Left ventricle myocardium inferior (tissue), 1 donor: ENCODE results near the gene OSBPL3. TPM values are rescaled to one million over a fixed set of nuclear protein-coding genes. Genes with fewer than 3 reads are reported as not detected.

ENCODE experiments used
- DNase-seq: peaks from one replicate; pipeline ENCODE4 v3.0.0-alpha.2; 2020
- H3K27ac ChIP-seq: fragments of 200-600 bp; replicated peaks from 2 replicates; pipeline ENCODE4 v1.8.0; 2021
- H3K27me3 ChIP-seq: fragments of 200-600 bp; 2 replicates; pipeline ENCODE4 v1.8.0; 2021; ENCODE audit warnings: low read depth
- H3K36me3 ChIP-seq: fragments of 200-600 bp; 2 replicates; pipeline ENCODE4 v1.8.0; 2021
- H3K4me1 ChIP-seq: fragments of 200-600 bp; 2 replicates; pipeline ENCODE4 v1.8.0; 2021
- H3K4me3 ChIP-seq: fragments of 200-600 bp; 2 replicates; pipeline ENCODE4 v1.8.0; 2021; ENCODE audit warnings: mild to moderate bottlenecking, moderate library complexity
- H3K9me3 ChIP-seq: fragments of 200-600 bp; replicated peaks from 2 replicates; pipeline ENCODE4 v1.8.0; 2021
- CTCF ChIP-seq: fragments of 200-600 bp; IDR thresholded peaks from 2 replicates; pipeline ENCODE4 v1.8.0; 2021; ENCODE audit warnings: antibody characterized with exemption, mild to moderate bottlenecking, borderline replicate concordance
- intact Hi-C: fragments of 100-400 bp; cut with micrococcal nuclease; formaldehyde crosslinking; loops from one replicate; pipeline ENCODE4 v1.11.0; 2022
- total RNA-seq: library from RNA; stranded (reverse); fragmentation: NEBNext Ultra II Directional; extraction: Animal tissue kit (Norgen Biotek cat#: 25700); gene quantifications from one replicate; pipeline ENCODE4 v1.2.1, GENCODE V29; 2021
- donor health status: DM: no; HTN: yes; CAD: no; lungs with severe emphysema.

The OSBPL3 gene
- total RNA-seq, 1 donor from 2014 or later = 4.3 TPM

GRCh38 chr7:24752073-24752800 lies 227.7 kb downstream of the OSBPL3 start:
- Histone ChIP-seq H3K27me3 (no peaks in the 10 kb centered on the region), H3K4me1 (peaks cover 9% of the 10 kb centered on the region), H3K4me3 (no peak overlapping the region), H3K36me3 (no peaks in the 10 kb centered on the region), H3K9me3 (no peaks in the 10 kb centered on the region), H3K27ac (no peak overlapping the region)
- no peak for DNase-seq
- no peak for TF ChIP-seq CTCF
- intact Hi-C loops = no loop called here

- Histone ChIP-seq H3K27ac (no peak overlapping the region), H3K4me1 (peaks cover 2% of the 10 kb centered on the region), H3K27me3 (no peaks in the 10 kb centered on the region), H3K36me3 (no peaks in the 10 kb centered on the region), H3K9me3 (no peaks in the 10 kb centered on the region), H3K4me3 (no peak overlapping the region)
- intact Hi-C loops = no loop called here
- TF ChIP-seq CTCF = no peak
- no peak for DNase-seq
Measured at GRCh38 chr7:24751484-24751883, 228.5 kb downstream of the OSBPL3 start.

- Histone ChIP-seq H3K4me1 (no peaks in the 10 kb centered on the region), H3K27me3 (no peaks in the 10 kb centered on the region), H3K4me3 (no peak overlapping the region), H3K27ac (no peak overlapping the region), H3K36me3 (no peaks in the 10 kb centered on the region), H3K9me3 (no peaks in the 10 kb centered on the region)
- TF ChIP-seq CTCF = no peak
- no peak for DNase-seq
- intact Hi-C loops = no loop called here
Measured at GRCh38 chr7:24750441-24751055, 229.4 kb downstream of the OSBPL3 start.

- Histone ChIP-seq H3K4me3 (no peak overlapping the region), H3K36me3 (no peaks in the 10 kb centered on the region), H3K9me3 (no peaks in the 10 kb centered on the region), H3K27ac (no peak overlapping the region), H3K27me3 (no peaks in the 10 kb centered on the region), H3K4me1 (no peaks in the 10 kb centered on the region)
- intact Hi-C loops = no loop called here
- no peak for DNase-seq
- no peak for TF ChIP-seq CTCF
Measured at GRCh38 chr7:24748521-24748920, 231.5 kb downstream of the OSBPL3 start.

Other genes with a start within 250 kb of the OSBPL3 start
- 5.6 TPM for gene GSDME, start 222.7 kb downstream of the OSBPL3 start, total RNA-seq
- 709 TPM for gene CYCS, start 145.1 kb upstream of the OSBPL3 start, total RNA-seq
- not detected for gene NPVF, start 248.3 kb upstream of the OSBPL3 start, total RNA-seq